ENCODE measurements around the gene SLX4IP.

The SLX4IP gene

GRCh38 chr20:10429443-10429981, 5.6 kb upstream of the SLX4IP start:
- DNase-seq (ENCODE audit: low spot score), result no peak

- DNase-seq (ENCODE audit: low spot score), result no peak
Observed at GRCh38 chr20:10430000-10430466, 5.1 kb upstream of the SLX4IP start.

GRCh38 chr20:10430704-10431103, 4.4 kb upstream of the SLX4IP start:
- no peak for DNase-seq (ENCODE audit: low spot score)

- DNase-seq (ENCODE audit: low spot score), result no peak
Observed at GRCh38 chr20:10432079-10432478, 3.0 kb upstream of the SLX4IP start.

GRCh38 chr20:10433014-10433622, 2.0 kb upstream of the SLX4IP start:
- no peak for DNase-seq (ENCODE audit: low spot score)

GRCh38 chr20:10433623-10434466, 1.3 kb upstream of the SLX4IP start, which contains the start of gene MKKS:
Gene MKKS (minus strand): TSS chr20:10434222. CDS start chr20:10413514, 20,708 bp downstream.
- peak; percentile 89 for DNase-seq (ENCODE audit: low spot score)

- DNase-seq (ENCODE audit: low spot score), result peak; percentile 93
Observed at GRCh38 chr20:10434467-10434831, 656 bp upstream of the SLX4IP start.

- no peak for DNase-seq (ENCODE audit: low spot score)
Observed at GRCh38 chr20:10436053-10436699, 1.1 kb downstream of the SLX4IP start.

GRCh38 chr20:10438217-10438616, 3.1 kb downstream of the SLX4IP start:
- DNase-seq (ENCODE audit: low spot score), result no peak

- DNase-seq (ENCODE audit: low spot score), result no peak
Observed at GRCh38 chr20:10443936-10444335, 8.8 kb downstream of the SLX4IP start.

GRCh38 chr20:10445758-10446157, 10.7 kb downstream of the SLX4IP start:
- DNase-seq (ENCODE audit: low spot score), result no peak

GRCh38 chr20:10447028-10447427, 11.9 kb downstream of the SLX4IP start:
- peak; percentile 78 for DNase-seq (ENCODE audit: low spot score)

- DNase-seq (ENCODE audit: low spot score), result no peak
Observed at GRCh38 chr20:10448270-10449156, 13.4 kb downstream of the SLX4IP start.

- DNase-seq (ENCODE audit: low spot score), result no peak
Observed at GRCh38 chr20:10449270-10449669, 14.2 kb downstream of the SLX4IP start.

- DNase-seq (ENCODE audit: low spot score), result peak; percentile 66
Observed at GRCh38 chr20:10453241-10453640, 18.1 kb downstream of the SLX4IP start.

- peak; percentile 8 for DNase-seq (ENCODE audit: low spot score)
Observed at GRCh38 chr20:10454151-10454750, 19.1 kb downstream of the SLX4IP start.

GRCh38 chr20:10461495-10461894, 26.4 kb downstream of the SLX4IP start:
- DNase-seq (ENCODE audit: low spot score), result no peak

- no peak for DNase-seq (ENCODE audit: low spot score)
Observed at GRCh38 chr20:10462516-10462915, 27.4 kb downstream of the SLX4IP start.

GRCh38 chr20:10463622-10464021, 28.5 kb downstream of the SLX4IP start:
- DNase-seq (ENCODE audit: low spot score), result no peak

GRCh38 chr20:10465135-10465534, 30.0 kb downstream of the SLX4IP start:
- DNase-seq (ENCODE audit: low spot score), result no peak

GRCh38 chr20:10466325-10466724, 31.2 kb downstream of the SLX4IP start:
- no peak for DNase-seq (ENCODE audit: low spot score)
